ENCODE data around the gene TPGS1.

Gene TPGS1

GRCh38 chr19:496112-496665 is 11.1 kb upstream of the TPGS1 start, which contains the start of gene MADCAM1:
Gene MADCAM1, plus strand, starts transcription at chr19:496486. Its CDS starts 14 bp downstream, at chr19:496500.
- no peak for DNase-seq

- no peak for DNase-seq
Observed at GRCh38 chr19:496986-497385, 10.3 kb upstream of the TPGS1 start.

GRCh38 chr19:497491-497868 is 9.8 kb upstream of the TPGS1 start:
- DNase-seq = no peak

GRCh38 chr19:497869-498510 is 9.3 kb upstream of the TPGS1 start:
- no peak for DNase-seq

DNA sequence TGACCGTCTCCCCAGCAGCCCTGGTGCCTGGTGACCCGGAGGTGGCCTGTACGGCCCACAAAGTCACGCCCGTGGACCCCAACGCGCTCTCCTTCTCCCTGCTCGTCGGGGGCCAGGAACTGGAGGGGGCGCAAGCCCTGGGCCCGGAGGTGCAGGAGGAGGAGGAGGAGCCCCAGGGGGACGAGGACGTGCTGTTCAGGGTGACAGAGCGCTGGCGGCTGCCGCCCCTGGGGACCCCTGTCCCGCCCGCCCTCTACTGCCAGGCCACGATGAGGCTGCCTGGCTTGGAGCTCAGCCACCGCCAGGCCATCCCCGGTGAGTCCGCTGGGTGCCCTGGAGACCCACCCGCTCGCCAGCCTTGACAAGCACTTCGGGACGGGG is 8.8 kb upstream of the TPGS1 start:
- DNase-seq = no peak

DNA sequence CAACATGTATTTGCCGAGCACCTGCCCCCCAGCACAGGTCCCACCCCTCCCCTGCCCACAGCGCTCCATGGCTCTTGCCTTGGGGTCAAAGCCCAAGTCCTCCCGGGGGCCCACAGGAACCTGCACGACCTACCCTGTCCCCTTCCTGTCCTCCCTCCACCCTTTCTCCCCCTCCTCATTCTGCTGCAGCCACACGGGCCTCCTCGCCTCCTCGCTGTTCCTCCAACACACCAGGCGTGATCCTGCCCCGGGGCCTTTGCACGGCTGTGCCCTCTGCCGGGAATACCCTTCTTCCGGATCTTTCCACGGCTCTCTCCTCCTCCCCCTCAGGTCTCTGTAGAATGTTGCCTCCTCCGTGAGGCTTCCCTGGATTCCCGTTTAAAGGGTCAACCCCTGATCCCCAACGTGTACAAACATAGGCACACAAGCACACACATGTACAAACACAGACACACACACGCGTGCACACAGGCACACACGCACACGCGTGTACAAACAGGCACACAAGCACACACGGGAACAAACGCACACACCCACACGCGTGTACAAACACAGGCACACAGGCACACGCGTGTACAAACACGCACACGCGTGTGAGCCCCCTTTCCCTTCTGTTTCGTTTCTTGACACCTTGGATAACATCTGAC is 8.2 kb upstream of the TPGS1 start:
- DNase-seq = no peak

DNA sequence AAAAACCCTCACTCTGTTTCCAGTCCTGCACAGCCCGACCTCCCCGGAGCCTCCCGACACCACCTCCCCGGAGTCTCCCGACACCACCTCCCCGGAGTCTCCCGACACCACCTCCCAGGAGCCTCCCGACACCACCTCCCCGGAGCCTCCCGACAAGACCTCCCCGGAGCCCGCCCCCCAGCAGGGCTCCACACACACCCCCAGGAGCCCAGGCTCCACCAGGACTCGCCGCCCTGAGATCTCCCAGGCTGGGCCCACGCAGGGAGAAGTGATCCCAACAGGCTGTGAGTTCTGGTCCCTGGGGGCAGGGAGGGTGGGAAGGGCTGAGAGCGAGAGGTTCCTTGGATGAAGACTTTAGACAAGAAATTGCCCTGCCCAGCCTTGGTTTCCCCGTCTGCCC is 5.7 kb upstream of the TPGS1 start:
- no peak for DNase-seq

GRCh38 chr19:504616-505015 is 2.7 kb upstream of the TPGS1 start:
- no peak for DNase-seq

DNA sequence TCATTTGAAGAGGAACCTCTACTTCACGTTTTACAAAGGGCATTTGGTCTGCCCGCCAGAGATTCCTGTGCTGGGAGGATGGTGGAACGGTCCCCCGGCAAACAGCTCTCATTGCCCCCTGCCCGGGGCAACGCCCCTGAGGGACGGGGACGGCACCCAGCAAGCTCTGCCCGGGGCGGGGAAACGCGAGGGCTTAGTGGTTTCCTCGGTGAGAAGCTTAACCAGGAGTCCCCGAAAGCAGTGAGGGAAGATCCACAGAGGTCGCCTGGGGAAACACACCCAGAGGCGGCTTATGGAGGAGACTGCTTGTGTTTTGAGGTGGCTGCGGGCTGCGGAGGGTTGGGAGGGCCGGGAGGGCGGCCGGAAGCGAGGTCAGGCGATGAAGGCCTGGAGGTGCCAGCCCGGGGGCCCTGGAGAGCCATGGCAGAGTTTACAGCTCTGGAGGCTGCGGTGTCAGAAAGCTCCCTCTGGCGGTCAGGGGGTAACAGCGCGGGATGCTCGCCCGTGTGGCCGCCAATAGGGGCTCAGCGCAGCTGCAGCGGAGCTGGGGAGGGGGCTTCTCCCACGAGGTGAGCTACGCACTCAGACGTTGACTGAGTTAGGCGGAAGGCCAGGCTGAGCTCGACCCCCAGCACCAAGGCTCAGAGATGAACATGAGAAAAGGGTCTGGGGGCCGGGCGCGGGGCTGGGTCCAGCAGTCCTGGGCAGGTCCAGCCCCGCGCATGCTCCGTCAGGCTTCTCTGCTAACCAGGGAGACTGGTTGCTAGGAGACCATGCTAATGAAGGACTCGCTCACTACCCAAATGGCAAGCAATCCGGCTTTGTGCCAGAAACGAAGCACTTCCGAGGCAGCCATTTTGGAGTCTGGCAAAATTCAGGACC is 652 bp upstream of the TPGS1 start:
- peak; percentile 89 for DNase-seq

GRCh38 chr19:508204-509150 is 1.2 kb downstream of the TPGS1 start:
- no peak for DNase-seq

GRCh38 chr19:510606-511100 is 3.4 kb downstream of the TPGS1 start:
- DNase-seq = peak; percentile 87

DNA sequence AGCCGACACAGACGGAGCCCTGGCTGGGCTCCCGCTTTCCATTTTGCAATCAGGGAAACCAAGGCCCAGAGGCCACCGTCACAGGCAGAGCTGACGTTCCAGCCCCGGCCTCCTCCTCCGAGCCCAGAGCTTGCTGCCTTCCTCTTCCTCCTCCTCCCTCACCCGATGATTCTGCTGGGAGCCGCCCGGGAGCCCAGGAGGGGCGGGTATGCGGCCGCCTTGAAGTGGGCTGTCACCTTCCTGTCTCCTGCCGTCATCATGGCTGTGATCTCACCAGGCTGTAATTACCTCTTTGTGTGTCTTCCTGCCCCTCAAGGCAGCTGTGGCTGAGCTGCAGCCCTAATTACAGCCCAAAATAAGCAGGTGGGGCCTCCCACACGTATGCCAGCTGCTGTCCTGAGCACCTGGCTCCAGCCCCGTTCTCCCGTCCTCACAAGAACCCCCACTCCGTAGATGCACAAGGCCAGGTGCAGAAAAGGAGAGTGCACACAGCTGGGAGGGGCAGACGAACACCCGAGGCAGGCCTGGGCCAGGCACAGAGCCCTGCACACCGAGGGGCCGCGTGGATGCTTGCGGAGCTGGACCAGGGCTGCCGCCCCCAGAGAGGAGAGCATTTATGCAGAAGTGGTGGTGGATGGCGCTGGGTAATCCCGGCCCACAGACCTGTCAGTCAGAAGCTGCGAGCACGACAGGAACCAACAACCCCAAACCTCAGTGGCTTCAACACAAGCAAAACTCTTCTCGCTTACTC is 4.0 kb downstream of the TPGS1 start:
- peak; percentile 83 for DNase-seq

DNA sequence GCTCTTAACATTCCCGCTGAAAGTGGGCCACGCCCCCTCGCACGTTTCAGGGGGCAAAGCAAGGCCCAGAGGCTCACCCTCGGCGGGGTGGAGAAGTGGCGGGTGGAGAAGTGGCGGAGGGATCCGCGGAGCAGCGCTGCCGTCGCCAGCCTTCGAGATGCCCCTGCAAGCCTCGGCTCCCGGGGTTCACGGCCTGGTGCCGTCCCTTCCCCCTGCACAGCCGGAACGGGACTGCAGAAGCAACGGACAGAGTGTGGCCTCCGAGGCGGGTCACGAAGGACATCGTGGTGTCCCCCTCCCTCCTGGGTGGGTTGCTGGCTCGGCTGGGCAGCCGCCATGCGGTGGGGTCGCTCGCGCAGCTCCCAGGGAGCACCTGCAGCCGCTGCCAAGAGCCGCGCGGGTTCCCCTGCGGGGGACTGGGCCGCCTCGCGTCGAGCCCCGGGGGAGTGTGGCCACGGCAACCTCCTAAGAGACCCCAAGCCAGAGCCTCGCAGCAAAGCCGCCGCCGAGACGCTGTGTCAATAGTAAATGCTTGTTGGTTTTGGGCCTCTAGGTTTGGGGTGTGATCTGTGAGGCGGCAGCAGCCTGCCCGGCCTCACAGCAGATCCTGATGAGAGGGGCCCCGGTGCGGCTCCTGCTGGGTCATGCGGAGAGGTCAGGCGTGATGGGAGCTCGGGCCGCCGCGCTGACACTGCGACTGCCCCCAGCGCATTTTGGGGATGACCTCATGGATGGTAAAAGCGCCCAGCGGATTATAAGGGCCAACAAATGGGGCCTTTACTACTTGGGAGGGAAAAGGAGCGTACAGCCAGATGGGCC is 5.5 kb downstream of the TPGS1 start:
- DNase-seq = no peak

DNA sequence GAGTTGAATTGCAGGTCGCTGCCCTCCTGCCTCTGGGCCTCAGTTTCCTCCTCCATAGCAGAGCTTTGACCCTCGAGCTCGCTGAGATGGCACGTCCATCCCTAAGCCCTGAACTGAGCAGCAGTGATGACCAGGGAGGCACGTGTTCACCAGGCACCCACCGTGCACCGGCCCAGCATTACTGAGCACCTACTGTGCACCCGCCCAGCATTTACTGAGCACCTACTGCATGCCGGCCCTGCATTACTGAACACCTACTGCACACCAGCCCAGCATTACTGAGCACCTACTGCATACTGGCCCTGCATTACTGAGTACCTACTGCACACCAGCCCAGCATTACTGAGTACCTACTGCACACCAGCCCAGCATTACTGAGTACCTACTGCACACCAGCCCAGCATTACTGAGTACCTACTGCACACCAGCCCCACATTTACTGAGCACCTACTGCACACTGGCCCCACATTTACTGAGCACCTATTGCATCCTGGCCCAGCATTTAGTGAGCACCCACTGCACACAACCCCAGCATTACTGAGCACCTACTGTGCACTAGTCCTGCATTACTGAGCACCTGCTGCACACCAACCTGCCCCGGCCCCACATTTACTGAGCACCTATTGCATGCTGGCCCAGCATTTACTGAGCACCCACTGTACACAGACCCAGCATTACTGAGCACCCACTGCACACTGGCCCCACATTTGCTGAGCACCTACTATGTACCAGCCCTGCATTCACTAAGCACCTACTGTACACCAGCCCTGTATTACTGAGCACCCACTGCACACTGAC is 6.3 kb downstream of the TPGS1 start:
- DNase-seq = no peak

DNA sequence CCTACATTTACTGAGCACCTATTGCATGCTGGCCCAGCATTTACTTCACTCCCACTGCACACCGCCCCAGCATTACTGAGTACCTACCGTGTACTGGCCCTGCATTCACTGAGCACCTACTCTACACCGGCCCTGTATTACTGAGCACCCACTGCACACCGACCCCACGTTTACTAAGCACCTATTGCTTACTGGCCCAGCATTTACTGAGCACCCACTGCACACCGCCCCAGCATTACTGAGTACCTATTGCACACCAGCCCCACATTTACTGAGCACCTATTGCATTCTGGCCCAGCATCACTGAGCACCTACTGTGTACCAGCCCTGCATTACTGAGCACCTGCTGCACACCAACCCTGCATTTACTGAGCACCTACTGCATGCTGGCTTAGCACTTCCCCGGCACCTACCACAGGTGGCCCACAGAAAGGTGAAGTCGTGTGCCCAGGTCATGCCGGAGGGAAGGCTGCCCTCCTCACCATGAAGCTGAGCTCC is 6.9 kb downstream of the TPGS1 start:
- DNase-seq = no peak

DNA sequence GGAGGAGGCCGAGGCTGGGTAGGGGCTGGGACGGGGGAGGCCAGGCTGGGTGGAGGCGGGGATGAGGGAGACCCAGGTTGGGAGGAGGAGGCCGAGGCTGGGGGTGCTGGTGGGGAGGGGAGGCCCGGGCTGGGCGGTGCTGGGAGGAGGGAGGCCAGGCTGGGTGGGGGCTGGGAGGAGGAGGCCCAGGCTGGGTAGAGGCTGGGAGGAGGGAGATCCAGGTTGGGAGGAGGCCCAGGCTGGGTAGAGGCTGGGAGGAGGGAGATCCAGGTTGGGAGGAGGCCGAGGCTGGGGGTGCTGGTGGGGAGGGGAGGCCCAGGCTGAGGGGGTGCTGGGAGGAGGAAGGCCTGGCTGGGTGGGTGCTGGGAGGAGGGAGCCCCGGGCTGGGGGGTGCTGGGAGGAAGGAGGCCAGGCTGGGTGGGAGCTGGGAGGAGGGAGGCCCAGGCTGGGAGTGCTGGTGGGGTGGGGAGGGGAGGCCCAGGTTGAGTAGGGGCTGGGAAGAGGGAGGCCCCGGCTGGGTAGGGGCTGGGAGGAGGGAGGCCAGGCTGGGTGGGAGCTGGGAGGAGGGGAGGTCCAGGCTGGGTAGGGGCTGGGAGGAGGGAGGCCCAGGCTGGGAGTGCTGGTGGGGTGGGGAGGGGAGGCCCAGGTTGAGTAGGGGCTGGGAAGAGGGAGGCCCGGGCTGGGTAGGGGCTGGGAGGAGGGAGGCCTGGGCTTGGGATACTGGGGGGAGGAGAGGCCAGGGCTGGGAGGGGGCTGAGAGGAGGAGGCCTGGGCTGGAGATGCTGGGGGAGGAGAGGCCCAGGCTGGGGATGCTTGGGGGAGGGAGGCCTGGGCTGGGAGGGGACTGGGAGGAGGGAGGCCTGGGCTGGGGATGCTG is 10.7 kb downstream of the TPGS1 start:
- DNase-seq = no peak

DNA sequence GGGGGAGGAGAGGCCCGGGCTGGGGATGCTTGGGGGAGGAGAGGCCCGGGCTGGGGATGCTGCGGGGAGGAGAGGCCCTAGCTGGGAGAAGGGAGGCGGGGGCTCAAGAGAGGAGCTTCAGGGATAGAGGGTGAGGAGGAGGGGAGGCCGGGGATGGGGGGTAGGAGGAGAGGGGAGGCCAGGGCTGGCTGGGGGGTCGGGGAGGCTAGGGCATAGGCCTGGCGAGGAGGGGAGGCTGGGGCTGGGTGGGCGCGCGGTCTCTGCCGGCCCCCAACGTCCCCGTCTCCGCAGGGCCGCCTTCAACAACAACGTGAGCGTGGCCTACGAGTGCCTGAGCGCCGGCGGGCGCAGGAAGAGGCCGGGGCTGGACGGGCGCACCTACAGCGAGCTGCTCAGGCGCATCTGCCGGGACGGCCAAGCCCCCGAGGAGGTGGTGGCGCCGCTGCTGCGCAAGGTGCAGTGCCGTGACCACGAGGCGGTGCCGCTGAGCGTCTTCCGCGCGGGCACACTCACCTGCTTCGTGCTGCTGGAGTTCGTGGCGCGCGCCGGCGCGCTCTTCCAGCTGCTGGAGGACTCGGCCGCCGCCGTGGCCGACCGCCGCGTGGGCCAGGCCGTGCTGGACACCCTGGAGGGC is 11.4 kb downstream of the TPGS1 start:
- peak; percentile 54 for DNase-seq

GRCh38 chr19:519449-519865 is 12.2 kb downstream of the TPGS1 start:
- no peak for DNase-seq
